IPS DF 4.7 (cell line): ENCODE measurements around the gene PRDM15.

ENCODE experiments used
- DNase-seq: peaks from one replicate; pipeline ENCODE4 v3.0.0-alpha.2; 2013; ENCODE audit warnings: low spot score; ENCODE audit errors: extremely low read depth

Gene PRDM15

DNA sequence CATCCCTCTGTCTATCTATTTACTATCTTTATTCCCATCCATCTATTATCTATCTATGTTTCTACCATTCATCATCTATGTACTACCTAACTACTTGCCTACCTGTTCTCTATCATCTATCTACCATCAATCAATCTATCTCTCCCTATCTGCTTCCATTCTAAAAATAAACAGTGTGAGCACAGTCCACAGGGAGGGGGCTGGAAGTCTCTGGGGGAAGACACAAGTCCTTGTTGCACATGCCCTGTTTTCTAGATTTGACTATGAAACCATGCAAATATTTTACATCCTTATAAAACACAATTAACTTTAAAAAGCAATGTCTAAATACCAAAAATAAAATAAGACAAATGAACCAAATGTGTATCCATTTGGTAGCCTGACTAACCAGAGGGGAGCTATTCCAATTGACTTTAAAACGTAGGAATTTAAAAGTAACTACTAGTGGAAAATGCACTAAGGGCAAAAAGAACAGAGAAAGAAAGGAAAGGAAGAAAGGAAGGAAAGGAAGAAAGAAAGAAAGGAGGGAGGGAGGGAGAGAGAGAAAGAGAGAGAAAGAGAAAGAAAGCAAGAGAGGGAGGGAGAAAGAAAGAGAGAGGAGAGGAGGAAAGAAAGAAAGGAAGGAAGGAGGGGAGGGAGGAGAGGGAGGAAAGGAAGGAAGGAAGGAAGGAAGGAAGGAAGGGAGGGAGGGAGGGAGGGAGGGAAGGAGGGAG lies 98.7 kb downstream of the PRDM15 start:
- no peak for DNase-seq

DNA sequence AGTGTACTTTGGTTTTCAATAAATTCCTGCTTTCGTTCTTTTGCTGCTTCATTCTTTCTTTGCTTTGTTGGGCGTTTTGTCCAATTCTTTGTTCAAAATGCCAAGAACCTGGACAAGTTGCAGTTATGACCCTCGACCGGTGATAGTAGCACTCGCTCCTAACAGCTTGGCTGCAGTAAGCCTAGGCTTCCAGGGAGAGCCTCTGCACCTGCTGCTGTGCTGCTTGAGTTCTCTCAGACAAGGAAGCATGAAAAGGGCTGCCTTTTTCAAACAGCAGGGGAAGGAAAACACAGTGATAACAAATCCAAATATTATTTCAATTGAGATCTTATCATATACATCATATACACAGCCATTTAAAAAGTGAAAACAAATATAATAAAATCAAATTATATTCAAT lies 99.5 kb downstream of the PRDM15 start:
- DNase-seq: no peak

DNA sequence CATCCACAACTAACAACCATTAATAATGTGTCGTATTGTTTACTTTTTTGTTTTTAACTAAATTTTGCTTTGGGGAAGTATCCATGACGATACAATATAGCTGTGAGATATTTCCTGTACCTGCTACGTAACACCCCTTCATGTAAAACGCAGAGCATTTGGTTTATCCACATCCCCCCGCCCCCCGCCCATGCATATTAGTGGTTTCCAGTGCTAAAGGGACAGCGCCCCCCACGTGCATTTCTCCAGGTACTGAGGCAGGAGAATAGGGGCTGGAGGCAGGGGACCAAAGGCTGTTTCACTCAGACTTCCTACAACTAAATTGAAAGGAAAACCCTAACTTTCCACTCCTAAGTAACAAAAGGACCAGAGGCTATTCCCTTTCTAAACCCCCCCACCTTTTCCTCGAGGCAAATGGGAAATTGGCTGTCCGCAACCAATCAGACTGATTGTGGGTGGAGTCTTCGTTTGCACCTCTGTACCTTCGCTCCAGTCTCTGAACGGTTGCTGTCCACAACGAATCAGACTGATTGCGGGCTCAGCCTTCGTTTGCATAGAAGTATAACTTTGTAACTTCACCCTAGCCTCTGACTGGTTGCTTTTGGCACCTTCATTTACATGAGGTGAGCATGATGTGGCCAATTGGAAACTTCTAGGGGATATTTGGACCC lies 100.1 kb downstream of the PRDM15 start:
- DNase-seq: no peak

DNA sequence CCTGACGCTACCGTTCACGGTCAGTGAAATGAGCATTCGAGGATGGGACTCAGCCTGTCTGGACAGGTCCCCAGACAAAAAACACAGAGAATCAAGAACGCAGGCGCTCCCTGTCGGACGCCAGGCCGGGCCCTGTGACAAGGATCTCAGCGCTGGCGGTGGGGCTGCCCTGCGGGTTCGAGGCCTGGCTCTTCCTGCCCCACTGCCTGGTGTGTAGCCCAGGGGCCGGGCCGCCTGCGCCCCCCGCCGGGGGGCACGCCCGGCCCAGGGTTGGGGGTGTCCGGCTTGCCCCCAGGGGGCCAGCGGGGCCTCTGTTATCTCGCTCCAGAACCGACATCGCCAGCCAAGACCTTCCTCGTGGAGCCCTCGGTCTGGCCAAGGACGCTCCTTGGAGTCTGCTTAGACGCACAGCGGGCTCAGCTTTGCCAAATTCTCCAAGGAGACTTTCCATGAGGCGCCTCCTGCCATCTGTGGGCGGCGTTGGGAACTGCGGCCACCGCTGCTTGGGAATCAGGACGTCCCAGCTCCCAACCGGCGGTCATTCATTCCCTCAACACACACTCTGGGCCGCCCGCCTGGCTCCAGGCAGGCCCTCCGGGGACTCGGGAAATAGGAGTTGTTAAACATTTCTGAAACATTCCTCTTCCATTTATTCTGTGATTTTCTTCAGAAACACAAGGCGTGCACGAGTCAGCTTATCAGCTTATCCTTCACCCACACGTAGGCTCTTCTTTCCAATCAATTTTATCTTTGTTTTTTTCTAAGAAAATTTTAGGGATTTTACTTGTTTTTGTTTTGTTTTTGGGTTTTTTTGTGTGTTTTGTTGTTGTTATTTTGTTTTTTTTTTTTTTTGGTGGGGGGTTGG lies 101.0 kb downstream of the PRDM15 start:
- DNase-seq: no peak

DNA sequence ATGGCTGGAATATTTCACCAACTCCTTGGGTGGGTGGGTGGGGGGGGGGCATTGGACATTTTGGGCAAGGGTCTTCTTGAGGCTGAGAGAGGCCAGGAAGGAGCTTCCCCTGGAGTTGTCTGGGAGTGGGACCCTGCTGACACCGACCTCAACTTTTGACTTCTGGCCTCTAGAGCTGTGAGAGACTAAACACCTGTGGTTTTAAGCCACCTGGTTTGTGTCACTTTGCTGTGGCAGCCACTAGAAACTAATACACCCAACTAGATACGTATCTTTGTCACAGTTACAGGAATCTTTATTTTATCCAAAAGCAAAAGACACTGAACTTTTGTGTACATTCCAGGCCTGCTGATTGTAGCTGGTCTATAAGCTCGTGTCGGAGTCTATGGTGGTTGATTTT lies 102.4 kb downstream of the PRDM15 start:
- no peak for DNase-seq

DNA sequence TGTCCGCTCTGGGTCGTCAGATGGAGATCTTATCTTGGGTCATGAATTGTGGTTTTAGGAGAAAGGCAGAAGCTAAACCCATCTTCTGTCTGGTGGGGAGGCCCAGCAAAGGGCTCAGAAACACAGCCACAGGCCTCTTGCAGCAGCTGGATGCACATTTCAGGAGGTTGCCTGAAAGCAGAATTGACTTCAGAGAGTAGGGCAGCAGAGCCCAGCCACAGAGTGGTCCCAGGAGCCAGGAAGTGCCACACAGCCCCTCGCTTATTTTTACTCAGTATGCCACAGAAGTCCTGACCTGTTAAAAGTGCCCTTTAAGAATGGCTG lies 104.0 kb downstream of the PRDM15 start:
- DNase-seq: no peak

DNA sequence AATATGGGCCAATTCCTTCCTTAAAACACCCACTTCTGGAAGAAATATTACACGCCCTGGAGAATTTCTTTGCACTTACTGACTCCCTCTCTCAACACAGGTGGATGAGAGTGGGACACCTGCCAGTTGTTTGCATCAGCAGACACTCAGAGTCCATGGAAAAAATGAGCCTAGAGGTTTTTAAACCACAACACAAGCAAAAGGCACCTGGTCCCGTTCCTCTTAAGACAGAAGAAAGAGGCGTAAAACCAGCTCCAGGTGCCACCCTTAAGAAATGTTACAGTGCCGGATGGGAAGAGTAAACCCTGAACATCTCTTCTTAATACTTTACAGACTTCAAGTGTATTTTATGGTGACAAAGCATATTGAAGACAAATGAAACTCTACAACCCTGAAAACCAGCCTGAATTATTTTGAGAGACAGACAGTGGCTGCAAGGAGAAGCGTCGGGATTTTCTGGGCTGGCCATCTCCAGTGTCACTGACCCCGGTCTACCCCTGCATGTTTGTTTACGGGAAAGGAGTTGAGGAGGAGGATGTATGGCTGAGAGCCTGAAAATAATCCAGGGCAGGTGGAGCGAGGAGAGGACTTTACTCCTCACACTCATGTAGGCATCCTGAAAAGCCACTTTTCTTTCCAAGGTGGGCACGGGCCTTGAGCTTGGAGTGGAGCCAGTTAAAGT lies 104.5 kb downstream of the PRDM15 start:
- no peak for DNase-seq

DNA sequence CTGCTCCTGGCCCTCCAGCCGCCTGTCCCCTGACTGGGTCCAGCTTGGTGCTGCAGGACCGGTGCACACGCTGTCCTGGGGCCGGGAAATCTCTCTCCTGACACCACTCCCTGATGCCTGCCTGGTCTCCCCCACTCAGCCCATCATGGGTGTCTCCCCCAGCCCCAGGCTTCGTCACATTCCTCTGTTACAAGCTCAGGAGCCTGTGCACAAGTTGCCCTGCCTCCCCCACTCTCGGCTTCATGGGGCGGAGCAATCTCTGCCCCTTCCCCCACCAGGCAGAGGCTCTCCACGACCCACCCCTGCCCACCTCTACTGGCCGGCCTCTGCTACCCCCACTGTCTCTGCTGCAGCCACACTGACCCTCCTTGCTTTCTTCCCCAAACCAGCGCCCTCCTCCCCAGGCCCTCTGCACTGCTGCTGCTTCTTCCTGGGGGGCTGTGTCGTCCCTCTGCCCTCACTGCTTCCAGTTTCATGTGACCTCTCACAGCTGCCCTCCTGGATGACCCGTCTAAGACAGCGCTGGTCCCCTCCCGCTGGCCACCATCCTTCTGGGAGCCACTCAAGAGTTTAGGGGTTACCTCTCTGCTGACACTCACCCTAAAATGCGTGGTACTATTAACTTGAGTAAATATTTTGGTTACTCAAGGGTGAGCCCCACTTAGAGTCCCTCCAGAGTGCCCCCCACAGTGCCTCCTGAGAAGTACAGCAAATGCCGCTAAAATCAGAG lies 106.6 kb downstream of the PRDM15 start:
- no peak for DNase-seq

DNA sequence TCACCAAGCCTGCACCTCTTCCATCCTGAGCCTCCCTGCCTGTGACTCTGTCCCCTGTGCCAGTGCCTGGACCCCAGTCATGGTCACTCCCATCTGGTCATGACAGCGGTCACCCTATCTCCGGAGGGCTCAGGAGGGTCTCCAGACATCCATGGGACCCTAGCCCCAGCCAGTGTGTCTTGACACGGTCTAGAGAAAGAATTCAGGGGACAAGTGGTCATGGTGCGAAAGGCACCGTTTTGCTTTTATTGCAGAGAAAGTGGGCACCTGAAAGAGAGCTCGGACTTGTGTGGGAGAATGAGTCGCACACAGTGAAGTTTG lies 107.6 kb downstream of the PRDM15 start:
- DNase-seq: no peak

DNA sequence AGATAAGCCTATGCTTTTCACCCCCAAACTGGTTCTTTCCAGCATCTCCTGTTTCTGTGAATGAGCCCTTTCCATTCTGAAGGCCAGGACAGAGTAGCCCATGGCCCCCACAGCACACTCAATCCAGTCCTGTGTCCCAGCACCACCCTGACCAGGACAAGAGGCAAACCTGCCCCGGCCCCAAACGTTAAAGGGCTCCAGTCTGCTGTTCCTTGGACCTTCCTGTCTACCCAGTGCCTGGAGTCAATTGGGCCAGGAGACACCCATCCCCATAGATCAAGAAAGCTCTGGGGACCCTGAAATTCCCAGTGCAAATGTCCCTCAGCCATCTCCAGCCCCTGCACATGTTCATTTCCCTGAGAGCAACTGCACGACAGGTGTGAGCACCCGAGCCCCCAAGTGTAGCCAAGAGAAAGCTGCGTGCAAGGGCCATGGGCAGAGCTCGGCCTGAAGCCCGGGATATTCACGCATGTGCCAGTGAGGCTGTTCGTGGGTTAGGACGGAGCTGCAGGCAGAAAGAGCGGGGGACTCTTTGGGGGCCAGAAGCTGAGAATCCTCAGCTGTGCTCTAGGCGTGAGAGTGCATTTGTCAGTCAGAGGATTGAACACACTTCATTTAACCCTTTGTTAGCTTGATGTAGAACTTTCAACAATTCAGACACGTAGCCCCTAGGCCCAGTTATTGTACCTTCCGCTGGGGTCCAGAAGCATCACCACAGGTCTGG lies 108.1 kb downstream of the PRDM15 start:
- DNase-seq: no peak

DNA sequence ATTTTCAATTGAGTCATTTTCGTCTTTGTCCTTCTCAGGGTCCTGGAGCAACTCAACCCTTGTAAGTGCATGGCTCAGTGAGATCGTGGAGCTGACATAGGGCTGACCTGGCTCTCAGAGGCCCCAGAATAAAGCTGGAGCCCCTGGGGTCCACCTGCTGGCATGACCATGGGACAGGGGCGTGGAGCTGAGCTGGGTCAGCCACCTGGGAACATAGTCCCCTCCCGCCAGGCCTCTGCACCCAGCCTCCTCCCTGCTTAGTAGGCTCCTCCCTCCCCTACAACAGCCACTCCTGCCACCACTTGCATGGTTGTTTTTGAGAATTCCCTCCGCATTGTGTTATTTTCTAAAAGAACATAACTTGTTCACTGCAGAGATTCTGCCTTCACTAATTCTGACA lies 109.2 kb downstream of the PRDM15 start:
- no peak for DNase-seq

DNA sequence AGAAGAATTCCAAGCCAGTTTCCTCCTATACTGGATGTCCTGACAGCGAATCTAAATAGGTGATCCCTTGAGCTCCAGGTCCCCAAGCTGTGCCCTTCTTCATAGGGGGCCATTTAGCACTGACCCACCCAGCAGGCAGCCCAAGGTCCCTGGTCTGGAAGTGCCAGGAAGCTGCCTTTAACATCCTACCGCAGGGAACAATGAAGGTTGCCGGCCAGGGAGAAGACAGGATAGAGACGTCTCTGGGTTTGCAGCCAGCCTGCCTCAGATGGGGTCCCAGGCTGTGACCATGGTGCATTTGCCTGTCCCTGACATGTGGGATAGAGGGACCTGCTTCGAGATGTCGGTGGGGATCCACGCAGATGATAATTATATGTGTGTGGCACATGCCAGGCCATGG lies 109.6 kb downstream of the PRDM15 start:
- DNase-seq: no peak

DNA sequence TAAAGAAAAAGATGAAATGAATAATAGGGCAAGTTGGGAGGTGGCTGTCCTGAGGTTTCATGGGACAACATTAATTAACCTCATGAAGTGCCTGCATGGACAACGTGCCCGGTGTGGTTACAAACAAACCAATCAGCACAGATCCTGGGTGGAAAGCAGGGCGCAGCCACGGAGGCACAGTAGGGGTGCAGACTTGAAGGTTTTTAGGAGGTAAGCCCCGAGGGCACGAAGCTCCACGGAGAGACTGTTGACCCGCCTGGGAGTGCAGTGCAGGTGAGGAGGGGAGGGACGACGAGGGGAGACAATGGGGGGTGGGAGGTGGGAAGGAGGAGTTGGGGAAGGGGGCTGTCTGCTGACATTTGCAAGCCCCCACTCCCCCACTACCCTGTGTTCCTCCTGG lies 110.0 kb downstream of the PRDM15 start:
- DNase-seq: no peak

DNA sequence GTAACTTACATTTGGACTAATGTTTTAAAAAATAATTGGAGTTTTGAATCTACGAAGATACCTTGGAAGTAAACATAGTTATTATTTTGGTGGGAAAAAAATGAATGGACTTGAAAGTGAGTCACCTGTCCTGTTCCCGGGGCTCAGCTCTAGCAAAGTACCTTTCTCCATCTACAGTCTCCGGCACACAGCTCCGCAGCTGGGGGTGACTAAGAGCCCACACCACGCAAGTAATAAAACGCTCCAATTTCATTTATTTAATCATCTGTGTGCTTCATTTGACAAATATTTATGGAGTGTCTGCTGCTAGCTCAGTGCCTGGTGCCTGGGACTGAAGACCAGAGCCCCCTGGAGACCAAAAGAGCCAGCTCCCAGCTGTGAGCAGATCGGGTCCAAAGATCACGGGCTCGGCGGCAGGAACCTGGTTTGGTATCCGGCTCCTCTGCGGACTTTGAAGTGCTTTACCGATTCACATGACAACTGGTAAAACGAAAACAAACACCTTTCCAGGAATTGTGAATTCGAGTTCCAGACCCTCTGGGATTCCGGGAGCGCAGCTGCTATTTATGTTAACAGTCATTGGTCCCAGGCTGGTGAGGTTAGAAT lies 110.6 kb downstream of the PRDM15 start:
- DNase-seq: no peak

DNA sequence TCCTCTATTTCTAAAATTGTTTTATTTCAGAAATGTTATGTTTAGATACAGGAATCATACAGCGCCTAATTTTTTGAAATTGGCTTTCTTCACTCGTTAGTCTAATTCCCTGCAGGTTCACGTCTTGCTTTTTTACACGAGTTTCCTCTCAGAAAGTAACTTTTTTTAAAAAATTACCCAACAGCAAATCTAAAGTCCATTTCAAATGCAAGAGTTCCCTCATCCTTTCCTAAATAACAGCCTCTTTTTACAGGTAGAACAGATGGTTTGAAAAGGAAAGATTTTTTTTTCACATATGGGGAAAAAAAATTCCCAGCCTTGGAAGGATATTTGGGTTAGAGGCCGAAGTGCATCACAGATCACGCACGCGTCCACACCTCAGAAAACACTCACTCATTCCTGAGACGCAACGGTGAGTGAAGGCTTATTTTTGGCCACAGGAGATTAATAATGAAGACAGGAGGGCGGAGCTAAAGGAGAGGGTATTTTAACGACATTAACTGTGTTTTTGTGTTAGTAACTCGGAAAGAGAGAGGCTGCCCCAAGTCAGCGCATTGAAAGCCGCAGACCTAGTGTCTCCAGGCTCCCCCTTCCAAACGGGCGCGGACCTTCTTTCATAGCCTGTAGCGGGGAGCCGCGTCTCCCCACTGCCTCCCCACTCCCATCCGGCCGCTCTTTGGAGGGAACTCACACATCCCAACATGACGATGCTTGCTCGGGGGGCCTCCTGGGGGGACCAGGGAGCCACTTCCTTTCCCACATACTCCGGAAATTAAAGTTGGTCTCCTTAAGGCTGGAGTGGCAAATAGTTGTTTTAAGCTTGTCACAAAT lies 111.3 kb downstream of the PRDM15 start:
- DNase-seq: no peak

DNA sequence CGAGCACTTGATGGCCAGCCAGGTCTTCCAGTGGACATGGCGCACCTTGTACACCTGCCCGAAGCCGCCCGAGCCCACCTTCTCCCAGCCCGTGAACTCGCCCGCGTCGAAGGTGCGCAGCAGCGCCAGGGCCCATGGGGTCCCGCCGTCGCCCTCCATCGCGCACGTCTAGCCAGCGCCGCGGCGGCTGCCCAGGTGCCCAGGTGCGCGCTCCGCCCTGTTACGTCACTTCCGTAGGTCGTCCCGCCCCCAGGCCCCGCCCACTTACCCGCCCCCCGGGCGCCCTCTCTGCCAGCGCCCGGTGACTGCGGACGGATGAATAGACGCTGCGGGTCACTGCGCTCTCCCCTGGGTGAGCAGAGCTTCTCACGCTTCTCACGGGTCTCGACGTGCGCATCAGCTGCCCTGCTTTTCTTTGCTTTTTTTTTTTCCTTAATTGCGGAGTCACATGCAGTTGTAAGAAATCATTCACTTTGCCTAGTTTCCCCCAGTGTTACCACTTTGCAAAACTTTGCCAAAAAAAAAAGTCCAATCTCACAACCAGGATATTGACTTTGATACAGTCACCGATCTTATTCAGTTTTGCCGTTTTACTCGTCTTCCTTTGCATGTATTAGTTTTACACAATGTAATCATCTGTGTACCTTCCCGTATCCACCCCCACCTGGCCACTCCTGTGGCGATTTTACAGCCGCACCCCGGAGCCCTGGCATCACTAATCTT lies 112.1 kb downstream of the PRDM15 start, which contains the start of gene RIPK4:
RIPK4 (minus strand) TSS at position 170 of the 723 bp plus-strand sequence; CDS start at position 159, 11 bp downstream.
- DNase-seq: no peak

DNA sequence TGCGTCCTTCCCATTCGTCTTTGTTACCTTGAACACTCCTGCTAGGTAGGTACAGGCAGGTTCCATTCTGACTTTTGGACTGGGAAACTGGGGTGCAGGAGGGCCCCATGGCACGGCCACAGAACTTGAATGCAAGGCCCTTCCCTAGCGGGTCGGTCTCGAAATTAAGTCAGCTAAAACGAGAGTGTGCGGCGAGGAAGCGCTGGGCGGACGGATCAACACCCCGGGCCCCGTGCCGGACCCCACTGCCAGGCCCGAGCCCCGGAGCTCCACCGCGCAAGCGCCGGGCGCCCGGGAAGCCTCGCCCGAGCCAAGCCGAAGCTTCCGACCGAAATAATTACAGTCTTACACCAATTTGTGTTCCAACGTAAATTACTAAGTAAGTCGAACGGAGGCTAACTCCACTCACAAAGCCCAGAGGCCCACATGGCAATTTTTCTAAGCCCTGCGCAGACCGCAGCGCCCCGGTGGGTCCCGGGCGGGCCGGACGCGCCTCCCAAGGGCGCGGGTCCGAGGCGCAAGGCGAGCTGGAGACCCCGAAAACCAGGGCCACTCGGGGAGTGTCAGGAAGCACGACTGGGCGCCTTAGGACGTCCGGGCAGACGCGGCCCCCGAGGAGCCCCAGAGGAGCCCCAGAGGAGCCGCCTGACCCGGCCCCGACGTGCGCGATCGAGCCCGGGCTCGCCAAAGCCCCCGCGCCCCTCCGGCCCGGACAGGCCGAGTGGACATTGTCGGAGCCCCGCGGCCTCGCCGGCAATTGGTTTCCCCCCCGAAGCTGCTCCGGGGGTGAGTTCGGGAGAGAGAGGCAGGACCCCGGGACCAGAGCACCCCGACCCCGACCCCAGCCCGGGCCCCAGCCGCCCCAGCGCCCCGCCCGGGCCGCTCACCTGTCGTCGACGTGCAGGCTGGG lies 112.9 kb downstream of the PRDM15 start:
- DNase-seq: no peak

DNA sequence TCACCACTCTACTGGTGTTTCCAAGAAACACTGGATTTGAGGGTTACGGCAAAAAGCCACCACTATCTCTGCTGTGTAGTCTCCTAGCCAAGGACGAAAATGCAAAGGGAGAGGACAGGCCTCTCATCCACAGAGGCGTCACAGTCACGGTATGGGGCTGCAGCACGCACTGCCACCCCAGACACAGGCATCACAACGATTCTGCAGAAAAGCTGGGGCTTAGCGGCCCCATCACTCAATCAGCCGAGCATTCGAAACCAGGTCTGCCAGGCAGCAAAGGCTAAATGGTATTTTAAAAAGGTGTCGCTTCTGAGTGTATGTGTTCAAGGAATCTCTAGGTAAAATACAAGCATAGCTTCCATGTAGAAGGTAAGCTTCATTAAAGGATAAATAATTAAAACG lies 113.7 kb downstream of the PRDM15 start:
- no peak for DNase-seq
